ENCODE data around the gene KCTD7.

- TF ChIP-seq POLR2AphosphoS5 (IDR thresholded peaks at IDR 0.05; ENCODE audit: borderline replicate concordance, low read depth, low read length) (no peak), EZH2 (IDR thresholded peaks at IDR 0.05) (no peak), FOXP2 (optimal IDR thresholded peaks at IDR 0.05; ENCODE audit: control extremely low read depth, extremely low read length, insufficient read depth) (no peak)
Measured at GRCh38 chr7:66615699-66616098, 13.0 kb upstream of the KCTD7 start.

Measured in SK-N-MC (cell line).